ENCODE data around the gene KLHL41. TPM values are rescaled to one million over a fixed set of nuclear protein-coding genes. Genes with fewer than 3 reads are reported as not detected.
A peak's percentile ranks its signal among the peaks of the same experiment; 100 is the strongest.

KLHL41 gene
- total RNA-seq, 2 experiments from 2014 or later, result not detected

GRCh38 chr2:169480079-169480465 is 29.4 kb upstream of the KLHL41 start:
- ChIA-PET POLR2A (interaction anchor here (0.9 to 2.4 kb wide), 4 partner anchors 9 to 93 kb away, joined by 3 to 18 read pairs (median 12); partner anchors contain the start of gene FASTKD1), CTCF (interaction anchor here (0.7 to 1.7 kb wide), 4 partner anchors 11 to 345 kb away, joined by 3 to 4 read pairs (median 4); partner anchors contain the start of gene METTL5)
- H3K27ac Mint-ChIP-seq, result no peak overlapping the region
- intact Hi-C loops (cut with DNase I, micrococcal nuclease), result loop anchor here in 1 of 2 experiments (5.0 kb wide), 1 partner anchor 87 kb away; no protein-coding TSS in a partner anchor
- Histone ChIP-seq H3K4me1 (ENCODE audit: insufficient read depth, low read length) (peaks cover 14% of the 10 kb centered on the region), H3K27me3 (ENCODE audit: control insufficient read depth in 1 of 2, insufficient read depth in 2 of 2, low read length in 2 of 2) (no peaks in the 10 kb centered on the region), H3K27ac (ENCODE audit: low read depth in 1 of 2, low read length in 2 of 2) (no peak overlapping the region), H3K9me3 (ENCODE audit: control insufficient read depth in 1 of 2, insufficient read depth in 1 of 2, low read length in 2 of 2) (no peaks in the 10 kb centered on the region), H3K36me3 (ENCODE audit: insufficient read depth, low read length) (peaks cover 2% of the 10 kb centered on the region), H3K4me3 (ENCODE audit: low read length) (peak overlapping the region; percentile 63)
- no peak for DNase-seq
- H3K27me3 Mint-ChIP-seq, result no peaks in the 10 kb centered on the region
- TF ChIP-seq, protein P1, sequence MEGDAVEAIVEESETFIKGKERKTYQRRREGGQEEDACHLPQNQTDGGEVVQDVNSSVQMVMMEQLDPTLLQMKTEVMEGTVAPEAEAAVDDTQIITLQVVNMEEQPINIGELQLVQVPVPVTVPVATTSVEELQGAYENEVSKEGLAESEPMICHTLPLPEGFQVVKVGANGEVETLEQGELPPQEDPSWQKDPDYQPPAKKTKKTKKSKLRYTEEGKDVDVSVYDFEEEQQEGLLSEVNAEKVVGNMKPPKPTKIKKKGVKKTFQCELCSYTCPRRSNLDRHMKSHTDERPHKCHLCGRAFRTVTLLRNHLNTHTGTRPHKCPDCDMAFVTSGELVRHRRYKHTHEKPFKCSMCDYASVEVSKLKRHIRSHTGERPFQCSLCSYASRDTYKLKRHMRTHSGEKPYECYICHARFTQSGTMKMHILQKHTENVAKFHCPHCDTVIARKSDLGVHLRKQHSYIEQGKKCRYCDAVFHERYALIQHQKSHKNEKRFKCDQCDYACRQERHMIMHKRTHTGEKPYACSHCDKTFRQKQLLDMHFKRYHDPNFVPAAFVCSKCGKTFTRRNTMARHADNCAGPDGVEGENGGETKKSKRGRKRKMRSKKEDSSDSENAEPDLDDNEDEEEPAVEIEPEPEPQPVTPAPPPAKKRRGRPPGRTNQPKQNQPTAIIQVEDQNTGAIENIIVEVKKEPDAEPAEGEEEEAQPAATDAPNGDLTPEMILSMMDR (IDR thresholded peaks at IDR 0.05), result no peak
- peak overlapping the region; percentile 94 for H3K4me3 Mint-ChIP-seq
- no peaks in the 10 kb centered on the region for H3K9me3 Mint-ChIP-seq
- peaks cover 21% of the 10 kb centered on the region for H3K4me1 Mint-ChIP-seq (ENCODE audit: low read depth)
- ATAC-seq (ENCODE audit: poor library complexity), result no peak
- peaks cover 15% of the 10 kb centered on the region for H3K36me3 Mint-ChIP-seq (ENCODE audit: low read depth)

DNA sequence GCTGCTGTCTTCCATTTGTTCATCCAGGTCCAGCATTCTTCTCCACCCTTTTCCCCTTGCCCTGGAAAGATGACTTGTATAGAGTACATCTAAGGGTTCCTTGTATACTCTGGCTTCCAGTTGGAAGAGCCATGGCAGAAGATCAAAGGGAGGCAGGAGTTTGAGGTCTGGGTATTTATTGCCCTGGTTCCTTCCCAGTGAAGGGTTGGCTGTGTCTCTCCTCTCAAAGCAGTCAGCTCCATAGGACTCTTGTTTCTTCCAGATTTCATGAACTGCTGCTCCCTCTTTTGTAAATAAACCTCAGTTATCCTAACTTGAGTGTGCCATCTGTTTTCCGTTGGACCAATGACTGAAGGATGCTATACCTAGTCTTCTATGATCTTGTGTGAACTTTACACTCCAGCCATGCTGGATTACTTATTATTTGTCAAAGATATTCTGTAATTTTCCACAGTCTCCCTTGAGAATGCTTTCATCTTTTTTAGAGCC is 23.8 kb upstream of the KLHL41 start:
- H3K27ac Mint-ChIP-seq, result no peak overlapping the region
- H3K27me3 Mint-ChIP-seq, result no peaks in the 10 kb centered on the region
- no peak overlapping the region for H3K4me3 ChIP-seq (ENCODE audit: low read length)
- H3K9me3 ChIP-seq (ENCODE audit: control insufficient read depth in 1 of 2, insufficient read depth in 1 of 2, low read length in 2 of 2), result no peaks in the 10 kb centered on the region
- H3K4me1 Mint-ChIP-seq (ENCODE audit: low read depth), result no peaks in the 10 kb centered on the region
- ChIA-PET CTCF (no interaction called here), POLR2A (no interaction called here)
- DNase-seq (no peak), ATAC-seq (ENCODE audit: poor library complexity) (no peak)
- H3K36me3 Mint-ChIP-seq (ENCODE audit: low read depth), result peaks cover 28% of the 10 kb centered on the region
- peaks cover 2% of the 10 kb centered on the region for H3K36me3 ChIP-seq (ENCODE audit: insufficient read depth, low read length)
- no peak overlapping the region for H3K27ac ChIP-seq (ENCODE audit: low read depth in 1 of 2, low read length in 2 of 2)
- H3K27me3 ChIP-seq (ENCODE audit: control insufficient read depth in 1 of 2, insufficient read depth in 2 of 2, low read length in 2 of 2), result no peaks in the 10 kb centered on the region
- TF ChIP-seq, protein P1 (IDR thresholded peaks at IDR 0.05), result no peak
- H3K4me3 Mint-ChIP-seq, result no peak overlapping the region
- no peaks in the 10 kb centered on the region for H3K4me1 ChIP-seq (ENCODE audit: insufficient read depth, low read length)
- intact Hi-C loops (cut with DNase I, micrococcal nuclease), result no loop called here
- H3K9me3 Mint-ChIP-seq, result no peaks in the 10 kb centered on the region

- Mint-ChIP-seq H3K4me3 (no peak overlapping the region), H3K27ac (no peak overlapping the region), H3K27me3 (no peaks in the 10 kb centered on the region), H3K36me3 (ENCODE audit: low read depth) (peaks cover 33% of the 10 kb centered on the region), H3K4me1 (ENCODE audit: low read depth) (no peaks in the 10 kb centered on the region), H3K9me3 (no peaks in the 10 kb centered on the region)
- DNase-seq (no peak), ATAC-seq (ENCODE audit: poor library complexity) (no peak)
- ChIA-PET POLR2A (no interaction called here), CTCF (no interaction called here)
- no peak overlapping the region for H3K4me3 ChIP-seq (ENCODE audit: low read length)
- peaks cover 2% of the 10 kb centered on the region for H3K36me3 ChIP-seq (ENCODE audit: insufficient read depth, low read length)
- H3K9me3 ChIP-seq (ENCODE audit: control insufficient read depth in 1 of 2, insufficient read depth in 1 of 2, low read length in 2 of 2), result no peaks in the 10 kb centered on the region
- no peak overlapping the region for H3K27ac ChIP-seq (ENCODE audit: low read depth in 1 of 2, low read length in 2 of 2)
- H3K4me1 ChIP-seq (ENCODE audit: insufficient read depth, low read length), result no peaks in the 10 kb centered on the region
- TF ChIP-seq, protein P1 (IDR thresholded peaks at IDR 0.05), result no peak
- no peaks in the 10 kb centered on the region for H3K27me3 ChIP-seq (ENCODE audit: control insufficient read depth in 1 of 2, insufficient read depth in 2 of 2, low read length in 2 of 2)
- intact Hi-C loops (cut with DNase I, micrococcal nuclease), result no loop called here
These were observed 23.0 kb upstream of the KLHL41 start for GRCh38 chr2:169486487-169486886.
